Cerebellar cortex (tissue), 1 donor: ENCODE results near the gene MED29.
"Not testable (repeated sequence)": the region's sequence is repeated elsewhere in the genome, so short reads cannot be mapped to it uniquely, and the experiment has no call there.

Source experiments
- DNase-seq: peaks from one replicate; pipeline ENCODE4 v3.0.0-alpha.2; 2015; ENCODE audit warnings: low spot score

MED29 gene

DNA sequence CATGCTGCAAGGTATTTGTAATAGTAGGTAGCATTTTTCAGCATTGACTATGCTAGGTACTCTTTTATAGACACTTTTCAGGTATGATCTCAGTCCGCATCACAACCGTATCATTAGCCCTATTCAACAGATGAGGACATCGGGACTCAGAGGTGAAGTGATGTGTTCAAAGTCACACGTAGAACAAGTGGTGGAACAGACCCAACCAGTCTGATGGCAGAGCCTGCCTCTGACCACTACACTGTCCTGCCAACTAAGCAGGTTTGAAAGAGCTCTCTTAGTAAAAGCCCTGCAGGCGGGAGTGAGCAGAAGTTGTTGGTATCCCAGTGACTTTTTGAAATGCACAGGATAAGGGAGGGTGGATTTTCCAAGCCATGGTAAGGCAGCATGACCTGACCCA lies 20.4 kb upstream of the MED29 start:
- no peak for DNase-seq

DNA sequence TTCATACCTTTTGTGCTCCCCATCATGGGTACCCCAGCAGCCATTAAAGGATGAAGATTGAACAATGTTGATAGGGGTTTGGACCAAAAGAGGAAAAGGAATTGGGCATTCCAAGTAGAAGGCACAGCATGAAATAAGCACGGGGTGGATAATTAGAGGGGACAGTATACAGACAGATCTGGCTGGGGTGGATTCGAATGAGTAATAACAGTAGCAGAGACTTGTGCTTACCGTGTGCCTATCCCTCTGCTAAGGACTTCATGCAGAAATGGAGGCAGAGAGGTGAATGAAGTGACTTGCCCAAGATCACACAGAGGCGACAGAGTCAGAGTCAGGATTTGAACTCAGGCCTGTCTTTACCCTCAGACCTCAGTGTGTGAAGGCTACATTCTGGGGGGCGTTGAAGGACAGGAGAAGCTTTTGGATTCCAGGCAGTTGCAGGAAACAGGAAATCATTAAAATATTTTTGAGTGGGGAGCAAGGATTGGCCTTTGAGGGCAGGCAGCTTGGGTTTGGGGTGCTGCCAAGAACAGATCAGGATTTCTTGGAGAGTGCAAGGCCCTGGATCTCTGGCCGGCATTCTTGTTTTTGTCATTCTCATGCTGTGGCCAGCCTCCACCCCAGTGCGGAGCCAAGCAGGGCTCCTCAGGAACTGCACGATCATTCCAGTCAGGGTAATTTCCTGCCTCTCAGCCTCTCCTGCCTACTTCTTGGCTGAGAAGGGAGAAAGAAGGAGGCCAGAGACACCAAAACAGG lies 19.0 kb upstream of the MED29 start:
- DNase-seq: peak; percentile 60

GRCh38 chr19:39372941-39373340 lies 18.2 kb upstream of the MED29 start:
- no peak for DNase-seq

- no peak for DNase-seq
Observed at GRCh38 chr19:39375929-39376328, 15.2 kb upstream of the MED29 start.

DNA sequence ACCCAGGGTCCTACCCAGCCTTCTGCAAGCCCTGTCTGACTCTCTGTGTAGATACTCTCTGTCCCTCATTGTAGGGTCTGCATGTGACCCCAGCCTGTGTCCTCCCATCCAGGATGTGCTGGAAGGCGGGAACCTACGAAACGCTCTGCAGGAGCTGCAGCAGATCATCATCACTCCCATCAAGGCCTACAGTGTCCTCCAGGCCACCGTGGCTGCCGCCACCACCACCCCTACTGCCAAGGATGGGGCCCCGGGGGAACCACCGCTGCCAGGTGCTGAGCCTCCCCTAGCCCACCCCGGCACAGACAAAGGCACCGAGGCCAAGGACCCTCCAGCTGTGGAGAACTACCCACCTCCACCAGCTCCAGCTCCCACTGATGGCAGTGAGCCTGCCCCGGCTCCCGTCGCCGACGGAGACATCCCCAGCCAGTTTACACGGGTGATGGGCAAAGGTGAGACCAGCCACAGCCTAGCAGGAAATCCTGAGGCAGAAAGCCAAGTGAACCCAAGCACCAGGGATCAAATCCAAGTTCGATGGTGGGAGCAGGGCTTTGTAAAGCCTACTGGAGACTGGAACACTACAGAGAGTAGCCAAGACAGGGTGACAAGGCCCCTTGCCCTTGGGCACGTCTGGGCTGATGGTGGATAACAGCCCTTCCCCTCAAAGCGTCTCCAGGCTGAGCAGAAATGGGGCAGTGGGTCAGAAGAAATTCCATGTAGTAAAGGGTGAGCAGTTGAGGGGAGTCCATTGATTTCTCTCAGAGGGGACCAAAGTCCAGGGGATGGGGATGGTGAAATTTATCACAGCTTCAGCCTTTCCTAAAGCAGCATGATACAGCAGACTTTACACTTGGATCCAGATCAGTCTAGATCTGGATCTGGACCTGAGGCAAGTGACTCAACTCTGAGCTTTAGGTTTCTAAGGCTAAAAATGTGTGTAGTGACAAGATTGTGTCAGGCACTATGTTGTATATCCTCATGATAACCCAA lies 13.5 kb upstream of the MED29 start:
- DNase-seq: no peak

DNA sequence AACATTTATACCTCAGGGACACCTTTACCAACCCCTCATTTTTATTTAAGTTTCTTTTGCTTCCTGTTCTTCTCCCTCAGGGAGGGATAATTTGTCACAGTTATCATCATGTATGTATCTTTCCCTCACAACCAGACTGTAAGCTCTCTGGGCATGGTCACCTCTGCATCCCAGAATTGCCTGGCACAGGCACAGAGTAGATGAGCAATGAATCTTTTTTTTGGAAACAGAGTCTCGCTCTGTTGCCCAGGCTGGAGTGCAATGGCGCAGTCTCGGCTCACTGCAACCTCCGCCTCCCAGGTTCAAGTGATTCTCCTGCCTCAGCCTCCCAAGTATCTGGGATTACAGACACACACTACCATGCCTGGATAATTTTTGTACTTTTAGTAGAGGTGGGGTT lies 11.8 kb upstream of the MED29 start:
- DNase-seq: not testable (repeated sequence)

GRCh38 chr19:39379865-39380396 lies 11.2 kb upstream of the MED29 start:
- DNase-seq: no peak

DNA sequence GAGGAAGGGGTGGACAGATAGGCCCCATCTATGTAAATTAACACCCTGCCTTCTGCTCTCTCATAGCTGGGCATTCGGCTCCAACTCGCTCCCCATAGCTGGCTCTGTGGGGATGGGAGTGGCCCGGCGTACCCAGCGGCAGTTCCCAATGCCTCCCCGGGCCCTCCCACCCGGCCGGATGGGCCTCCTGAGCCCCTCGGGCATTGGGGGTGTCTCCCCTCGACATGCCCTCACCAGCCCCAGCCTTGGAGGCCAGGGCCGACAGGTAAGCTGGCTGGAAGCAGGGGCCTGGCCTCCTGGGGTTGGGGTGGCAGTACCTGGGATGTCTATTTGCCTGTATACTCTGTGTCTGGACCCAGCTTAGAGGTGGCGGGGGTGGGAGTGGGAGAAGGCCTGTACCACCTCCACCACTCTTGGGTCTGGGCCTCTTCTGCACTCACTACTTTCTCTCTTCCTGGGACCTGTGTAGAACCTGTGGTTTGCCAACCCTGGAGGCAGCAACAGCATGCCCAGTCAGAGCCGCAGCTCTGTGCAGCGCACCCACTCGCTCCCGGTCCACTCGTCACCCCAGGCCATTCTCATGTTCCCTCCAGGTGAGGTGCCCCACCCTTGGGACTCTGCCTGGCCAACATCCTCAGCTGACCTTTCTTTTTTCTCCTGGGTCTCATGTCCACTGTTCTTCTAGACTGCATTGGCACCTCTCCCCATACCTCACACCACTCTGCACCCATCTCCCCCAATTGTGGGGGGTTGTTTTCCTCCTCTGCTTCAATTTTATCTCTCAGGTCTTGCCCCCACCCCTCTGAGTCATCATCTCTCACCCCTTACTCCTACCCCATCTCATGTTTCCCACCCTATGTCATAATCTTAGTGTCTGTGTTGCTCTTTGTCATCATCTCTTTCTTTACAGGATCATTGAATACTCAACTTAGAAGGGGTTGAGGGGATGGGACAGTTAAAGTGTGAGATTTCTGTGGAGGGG lies 10.4 kb upstream of the MED29 start:
- no peak for DNase-seq

GRCh38 chr19:39381910-39382611 lies 9.1 kb upstream of the MED29 start:
- DNase-seq: no peak

DNA sequence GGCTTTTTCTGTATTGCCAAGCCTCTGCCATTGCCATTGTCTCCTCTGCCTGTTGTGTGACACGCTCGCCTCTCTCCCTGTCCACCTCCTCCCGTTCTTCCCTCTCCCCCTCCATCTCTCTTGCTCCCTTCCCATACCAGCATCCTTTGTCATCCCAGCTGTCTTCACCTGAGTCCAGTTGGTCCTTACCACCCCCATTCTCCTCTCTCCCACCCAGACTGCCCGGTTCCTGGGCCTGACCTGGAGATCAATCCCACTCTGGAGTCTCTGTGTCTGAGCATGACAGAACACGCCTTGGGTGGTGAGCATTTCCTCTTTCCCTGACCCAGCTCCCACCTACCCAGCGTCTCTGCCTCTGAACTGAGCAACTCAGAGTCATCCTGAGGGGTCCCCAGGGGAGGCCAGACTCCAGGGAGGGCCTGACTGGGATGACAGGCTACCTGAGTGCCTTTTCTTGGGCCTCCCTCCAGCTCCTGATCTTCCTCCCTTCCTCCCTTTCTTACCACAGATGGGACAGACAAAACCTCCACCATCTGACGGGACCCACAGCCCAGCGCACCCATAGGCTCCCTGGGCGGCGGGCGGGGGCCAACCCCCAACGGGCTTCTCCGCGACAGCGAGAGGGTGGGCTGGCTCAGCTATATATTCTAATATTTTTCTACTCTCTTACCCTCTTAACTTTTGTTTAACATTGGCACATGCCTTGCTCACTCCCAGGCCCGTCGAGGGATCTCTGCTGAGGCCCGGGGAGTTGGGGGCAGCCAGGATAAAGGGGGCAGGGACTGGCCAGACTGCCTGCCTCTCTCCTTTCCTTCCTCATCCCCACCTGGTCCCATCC lies 8.0 kb upstream of the MED29 start:
- DNase-seq: no peak

- DNase-seq: no peak
Observed at GRCh38 chr19:39384839-39385568, 6.2 kb upstream of the MED29 start.

DNA sequence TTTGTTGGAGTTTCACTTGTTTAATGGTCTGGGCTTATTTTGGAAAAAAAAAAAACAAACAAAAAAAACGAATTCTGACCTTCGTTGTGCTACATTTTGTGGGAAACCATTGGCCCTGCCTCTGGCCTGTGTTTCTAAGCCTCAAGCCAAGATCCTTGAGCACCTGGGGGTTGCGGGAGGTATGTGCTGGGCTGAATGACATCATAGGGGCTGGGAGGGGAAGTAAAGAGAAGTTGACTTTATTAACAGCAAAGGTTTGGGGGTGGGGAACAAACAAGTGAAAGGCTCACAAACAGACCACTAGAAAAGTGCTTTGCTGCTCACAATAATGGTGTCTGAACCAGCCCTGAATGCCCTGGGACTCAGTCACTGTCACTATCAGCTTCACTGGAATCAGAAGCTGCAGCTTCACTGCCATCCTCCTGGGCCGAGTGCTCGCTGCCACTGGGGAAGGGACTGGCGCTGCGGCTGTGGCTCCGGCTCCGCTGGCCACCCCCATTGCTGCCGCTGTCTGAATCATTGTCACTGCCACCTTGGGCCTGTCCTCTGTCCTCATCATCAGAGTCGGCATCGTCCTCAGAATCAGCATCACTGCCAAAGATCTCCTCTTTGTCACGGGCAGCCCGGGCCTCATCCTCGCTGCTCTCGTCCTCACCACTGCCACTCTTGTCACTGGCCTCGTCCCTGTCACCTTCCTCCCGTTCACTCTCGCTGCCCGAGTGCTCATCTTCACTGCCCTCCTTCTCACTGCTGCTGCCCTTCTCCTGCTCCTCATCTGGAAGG lies 5.4 kb upstream of the MED29 start:
- DNase-seq: no peak

DNA sequence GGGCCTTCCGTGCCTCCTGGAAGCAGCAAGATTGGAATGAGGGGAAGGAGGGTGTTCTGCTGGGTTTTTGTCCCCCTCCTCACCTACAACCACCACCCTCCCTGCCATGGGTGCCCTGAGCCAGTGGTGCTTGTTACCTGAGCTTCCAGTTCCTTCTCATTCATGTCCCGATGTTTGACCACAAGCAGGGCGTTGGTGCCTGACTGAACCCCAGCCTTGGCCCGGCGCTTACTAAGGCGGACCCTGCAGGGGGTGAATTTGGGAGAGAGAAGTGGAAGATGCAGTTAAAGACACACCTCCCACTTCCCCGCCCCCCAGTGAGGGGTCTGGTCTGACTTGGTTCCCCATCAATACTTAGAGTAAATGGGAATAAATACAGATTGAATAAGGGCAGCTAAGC lies 4.6 kb upstream of the MED29 start:
- no peak for DNase-seq

DNA sequence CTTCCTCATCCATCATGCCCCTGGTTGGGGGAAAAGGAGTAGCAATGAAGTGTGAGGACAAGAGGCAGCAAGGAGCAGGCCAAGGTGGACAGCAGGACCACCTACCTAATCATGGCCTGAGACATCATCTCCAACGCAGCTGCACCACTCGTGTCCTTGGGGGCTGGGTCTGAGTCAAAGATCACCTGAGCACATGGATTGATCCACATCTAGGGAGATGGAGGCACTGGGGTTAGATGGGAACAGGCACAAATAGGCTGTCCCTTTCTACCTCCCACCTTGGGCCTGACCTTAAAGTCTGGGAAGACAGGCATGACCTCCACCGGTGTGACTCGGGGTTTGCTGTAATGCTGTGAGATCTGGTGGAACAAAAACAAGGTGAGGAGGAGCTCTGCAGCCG lies 2.5 kb upstream of the MED29 start:
- DNase-seq: no peak

GRCh38 chr19:39389631-39390414 lies 1.4 kb upstream of the MED29 start:
- no peak for DNase-seq

GRCh38 chr19:39390451-39390750 lies 777 bp upstream of the MED29 start:
- peak; percentile 83 for DNase-seq

- DNase-seq: peak; percentile 79
Observed at GRCh38 chr19:39397360-39398296, 6.5 kb downstream of the MED29 start.
